ENCODE results near the gene SGMS1.

DNA sequence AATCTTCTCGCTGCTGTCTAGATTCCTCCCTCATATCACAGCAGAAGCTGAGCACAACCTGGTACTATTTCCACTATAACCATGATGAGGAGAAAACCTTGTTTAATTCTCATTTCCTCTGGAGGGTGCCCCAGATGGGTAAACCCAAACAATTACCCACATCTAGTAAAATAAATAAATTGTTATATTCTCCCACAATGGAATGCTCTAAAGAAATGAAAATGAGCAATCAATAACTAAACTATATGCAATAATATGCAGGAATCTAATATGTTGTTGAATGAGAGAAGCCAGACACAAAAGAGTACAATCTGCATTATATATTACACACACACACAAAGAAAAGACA, 37.0 kb downstream of the SGMS1 start:
- TF ChIP-seq, protein P1, sequence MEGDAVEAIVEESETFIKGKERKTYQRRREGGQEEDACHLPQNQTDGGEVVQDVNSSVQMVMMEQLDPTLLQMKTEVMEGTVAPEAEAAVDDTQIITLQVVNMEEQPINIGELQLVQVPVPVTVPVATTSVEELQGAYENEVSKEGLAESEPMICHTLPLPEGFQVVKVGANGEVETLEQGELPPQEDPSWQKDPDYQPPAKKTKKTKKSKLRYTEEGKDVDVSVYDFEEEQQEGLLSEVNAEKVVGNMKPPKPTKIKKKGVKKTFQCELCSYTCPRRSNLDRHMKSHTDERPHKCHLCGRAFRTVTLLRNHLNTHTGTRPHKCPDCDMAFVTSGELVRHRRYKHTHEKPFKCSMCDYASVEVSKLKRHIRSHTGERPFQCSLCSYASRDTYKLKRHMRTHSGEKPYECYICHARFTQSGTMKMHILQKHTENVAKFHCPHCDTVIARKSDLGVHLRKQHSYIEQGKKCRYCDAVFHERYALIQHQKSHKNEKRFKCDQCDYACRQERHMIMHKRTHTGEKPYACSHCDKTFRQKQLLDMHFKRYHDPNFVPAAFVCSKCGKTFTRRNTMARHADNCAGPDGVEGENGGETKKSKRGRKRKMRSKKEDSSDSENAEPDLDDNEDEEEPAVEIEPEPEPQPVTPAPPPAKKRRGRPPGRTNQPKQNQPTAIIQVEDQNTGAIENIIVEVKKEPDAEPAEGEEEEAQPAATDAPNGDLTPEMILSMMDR (conservative IDR thresholded peaks at IDR 0.05; ENCODE audit: low read depth in 2 of 2): no peak
- TF ChIP-seq ZNF462 (CRISPR knock-in tag; IDR thresholded peaks at IDR 0.05): no peak
- no peak for TF ChIP-seq POLR2AphosphoS5 (IDR thresholded peaks at IDR 0.05; ENCODE audit: low read depth)
- no peak for TF ChIP-seq EZH2 (IDR thresholded peaks at IDR 0.05; ENCODE audit: low read depth, unreplicated experiment)
- no peak for TF ChIP-seq CREB1 (CRISPR knock-in tag; IDR thresholded peaks at IDR 0.05; ENCODE audit: low read depth)
- no peak for TF ChIP-seq REST (IDR thresholded peaks at IDR 0.05; ENCODE audit: unreplicated experiment)
